ENCODE data around the gene DDX56.

Gene DDX56

DNA sequence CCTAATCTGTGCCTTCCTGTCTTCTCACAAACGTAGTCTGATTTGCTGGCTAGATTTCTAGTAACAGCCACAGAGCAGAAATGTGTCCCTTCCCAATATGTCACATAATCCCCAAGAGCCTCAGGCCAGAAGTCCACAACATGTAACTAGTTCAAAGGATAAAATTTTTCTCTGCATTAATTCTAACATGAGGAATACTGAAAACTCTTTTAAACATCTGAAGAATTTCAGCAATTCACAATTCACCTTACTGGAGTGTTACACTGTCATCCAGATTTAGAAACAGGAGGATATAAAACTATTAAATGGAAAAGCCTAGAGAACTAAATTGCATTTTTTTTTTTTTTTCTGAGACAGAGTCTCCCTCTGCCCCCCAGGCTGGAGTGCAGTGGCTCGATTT, 2.5 kb upstream of the DDX56 start:
- no peak for TF ChIP-seq ZFX (IDR thresholded peaks at IDR 0.05)
- TF ChIP-seq, protein P1, sequence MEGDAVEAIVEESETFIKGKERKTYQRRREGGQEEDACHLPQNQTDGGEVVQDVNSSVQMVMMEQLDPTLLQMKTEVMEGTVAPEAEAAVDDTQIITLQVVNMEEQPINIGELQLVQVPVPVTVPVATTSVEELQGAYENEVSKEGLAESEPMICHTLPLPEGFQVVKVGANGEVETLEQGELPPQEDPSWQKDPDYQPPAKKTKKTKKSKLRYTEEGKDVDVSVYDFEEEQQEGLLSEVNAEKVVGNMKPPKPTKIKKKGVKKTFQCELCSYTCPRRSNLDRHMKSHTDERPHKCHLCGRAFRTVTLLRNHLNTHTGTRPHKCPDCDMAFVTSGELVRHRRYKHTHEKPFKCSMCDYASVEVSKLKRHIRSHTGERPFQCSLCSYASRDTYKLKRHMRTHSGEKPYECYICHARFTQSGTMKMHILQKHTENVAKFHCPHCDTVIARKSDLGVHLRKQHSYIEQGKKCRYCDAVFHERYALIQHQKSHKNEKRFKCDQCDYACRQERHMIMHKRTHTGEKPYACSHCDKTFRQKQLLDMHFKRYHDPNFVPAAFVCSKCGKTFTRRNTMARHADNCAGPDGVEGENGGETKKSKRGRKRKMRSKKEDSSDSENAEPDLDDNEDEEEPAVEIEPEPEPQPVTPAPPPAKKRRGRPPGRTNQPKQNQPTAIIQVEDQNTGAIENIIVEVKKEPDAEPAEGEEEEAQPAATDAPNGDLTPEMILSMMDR (conservative IDR thresholded peaks at IDR 0.05) = no peak
- H3K27ac ChIP-seq = no peak overlapping the region

DNA sequence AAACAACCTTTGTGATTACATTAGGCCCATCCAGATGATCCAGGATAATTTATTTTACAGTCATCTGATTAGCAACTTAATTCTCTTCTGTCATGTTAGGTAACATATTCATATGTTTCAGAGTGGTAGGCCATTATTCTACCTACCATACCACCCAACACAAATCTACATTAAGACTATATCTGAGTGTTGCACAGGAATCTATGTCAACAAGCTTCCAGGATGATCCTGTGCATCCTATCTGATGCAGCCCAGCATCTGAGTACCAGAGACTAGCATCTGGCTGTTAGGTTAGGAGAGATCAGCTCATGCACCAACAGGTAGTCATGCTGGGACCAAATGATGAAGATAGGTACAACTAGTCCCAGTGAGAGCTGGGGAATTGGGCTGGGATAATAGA, 1.3 kb upstream of the DDX56 start:
- TF ChIP-seq, protein P1 (conservative IDR thresholded peaks at IDR 0.05) = no peak
- TF ChIP-seq ZFX (IDR thresholded peaks at IDR 0.05) = no peak
- no peak overlapping the region; the same call in 1 of the 2 replicates for H3K27ac ChIP-seq

DNA sequence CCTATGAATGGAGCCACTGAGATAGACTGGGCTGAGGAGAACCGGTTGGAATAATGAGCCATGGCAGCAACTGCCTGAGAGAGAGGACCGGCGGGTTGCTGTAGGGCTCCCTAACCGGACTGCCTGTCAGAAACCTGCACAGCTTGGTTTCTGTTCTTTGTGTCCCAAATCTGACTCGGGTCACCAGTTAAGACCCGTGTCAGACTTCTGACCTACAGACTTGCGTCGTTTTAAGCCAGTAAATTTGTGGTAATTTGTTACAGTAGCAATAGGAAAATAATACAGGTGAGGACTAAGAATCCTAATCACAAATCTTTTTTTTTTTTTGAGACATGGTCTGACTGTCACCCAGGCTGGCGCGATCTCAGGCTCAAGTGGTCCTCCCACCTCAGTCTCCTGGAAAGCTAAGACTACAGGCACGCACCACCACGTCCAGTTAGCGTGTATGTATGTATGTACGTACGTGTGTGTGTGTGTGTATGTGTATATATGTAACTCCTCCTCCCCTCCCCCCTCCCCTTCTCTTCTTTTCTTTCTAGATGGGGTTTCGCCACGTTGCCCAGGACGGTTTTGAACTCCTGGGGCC, 672 bp upstream of the DDX56 start:
- no peak for TF ChIP-seq ZFX (IDR thresholded peaks at IDR 0.05)
- TF ChIP-seq, protein P1 (conservative IDR thresholded peaks at IDR 0.05) = no peak
- H3K27ac ChIP-seq = peak overlapping the region; percentile 91

DNA sequence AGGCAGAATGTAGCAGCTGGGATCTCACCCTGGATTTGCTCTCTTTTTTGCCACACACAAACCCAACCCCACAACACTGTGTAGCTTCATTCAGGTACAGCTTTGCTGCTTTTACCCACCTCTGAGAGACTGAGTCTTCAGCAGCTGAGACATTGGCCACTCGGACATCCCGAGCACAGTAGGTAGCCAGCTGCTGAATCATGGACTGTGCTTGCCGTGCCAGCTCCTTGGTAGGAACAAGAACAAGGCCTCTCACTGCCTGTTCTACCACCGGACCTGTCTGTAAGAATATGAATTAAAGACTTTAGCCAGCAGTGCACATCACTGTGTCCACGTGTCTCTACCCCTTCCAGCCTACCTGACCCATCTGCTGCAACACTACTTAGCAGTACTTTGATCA, 937 bp downstream of the DDX56 start:
- peak overlapping the region; percentile 91 for H3K27ac ChIP-seq

DNA sequence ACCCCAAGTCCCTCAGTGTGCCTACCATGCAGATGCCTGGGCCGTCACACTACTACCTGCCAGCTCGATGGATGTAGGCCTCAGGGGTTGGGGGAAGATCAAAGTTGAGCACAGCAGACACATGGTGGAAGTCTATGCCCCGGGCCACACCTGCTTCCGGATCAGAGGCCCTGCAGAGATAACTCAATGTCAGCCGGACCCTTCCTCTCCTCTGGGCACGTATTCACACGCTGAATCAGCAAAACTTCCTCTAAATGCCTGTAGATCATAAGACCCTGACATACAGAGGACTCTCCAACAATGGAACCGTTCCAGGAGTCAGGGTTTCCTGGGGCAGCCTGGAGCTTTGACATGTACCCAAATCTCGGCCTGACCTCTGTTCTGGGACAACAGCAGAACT, 3.7 kb downstream of the DDX56 start:
- no peak for TF ChIP-seq ZFX (IDR thresholded peaks at IDR 0.05)
- TF ChIP-seq, protein P1 (conservative IDR thresholded peaks at IDR 0.05) = no peak

More for the DNA sequence above, 937 bp downstream of the DDX56 start:
- TF ChIP-seq, protein P1 (conservative IDR thresholded peaks at IDR 0.05) = no peak
- TF ChIP-seq ZFX (IDR thresholded peaks at IDR 0.05) = no peak

DNA sequence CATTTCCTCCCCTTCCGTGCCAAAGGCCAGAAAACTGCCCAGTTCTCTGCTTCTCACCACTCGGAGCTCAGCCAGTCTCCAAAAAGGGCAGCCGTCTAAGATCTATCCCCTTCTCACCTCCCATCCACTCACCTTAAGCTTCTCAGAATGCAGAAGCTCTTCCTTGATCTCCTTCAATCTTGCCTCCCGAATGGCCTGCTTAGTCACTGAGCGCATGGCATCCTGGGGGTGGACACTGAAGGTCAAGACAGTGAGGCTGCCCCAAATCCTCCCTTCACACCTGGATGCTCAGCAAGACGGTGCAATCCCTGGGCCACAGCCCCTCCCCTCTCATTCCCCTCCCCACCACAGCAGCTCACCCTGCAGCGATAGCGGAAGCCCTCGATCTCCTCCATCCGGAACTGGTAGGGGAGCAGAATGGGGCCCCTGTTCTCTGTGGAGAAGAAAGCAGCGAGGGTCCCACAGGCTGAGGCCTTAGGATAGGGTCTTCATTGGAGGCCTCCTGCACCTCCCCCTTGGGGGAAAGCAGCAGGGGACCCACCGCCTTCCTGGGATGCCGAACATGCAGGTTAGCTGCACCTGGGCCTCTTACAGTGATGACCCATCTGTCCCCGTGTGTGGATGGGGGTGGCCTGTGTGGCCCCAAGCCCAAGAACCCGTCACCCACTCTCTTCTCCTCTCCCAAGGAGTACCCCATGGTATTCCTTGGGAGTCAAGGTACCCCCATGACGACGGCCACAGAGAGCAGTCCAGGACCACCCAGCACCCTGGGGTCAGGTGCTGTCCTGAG, 4.7 kb downstream of the DDX56 start:
- TF ChIP-seq, protein P1 (conservative IDR thresholded peaks at IDR 0.05) = no peak
- TF ChIP-seq ZFX (IDR thresholded peaks at IDR 0.05) = no peak
- no peak overlapping the region for H3K27ac ChIP-seq

More for the DNA sequence above, 3.7 kb downstream of the DDX56 start:
- no peak overlapping the region for H3K27ac ChIP-seq

DNA sequence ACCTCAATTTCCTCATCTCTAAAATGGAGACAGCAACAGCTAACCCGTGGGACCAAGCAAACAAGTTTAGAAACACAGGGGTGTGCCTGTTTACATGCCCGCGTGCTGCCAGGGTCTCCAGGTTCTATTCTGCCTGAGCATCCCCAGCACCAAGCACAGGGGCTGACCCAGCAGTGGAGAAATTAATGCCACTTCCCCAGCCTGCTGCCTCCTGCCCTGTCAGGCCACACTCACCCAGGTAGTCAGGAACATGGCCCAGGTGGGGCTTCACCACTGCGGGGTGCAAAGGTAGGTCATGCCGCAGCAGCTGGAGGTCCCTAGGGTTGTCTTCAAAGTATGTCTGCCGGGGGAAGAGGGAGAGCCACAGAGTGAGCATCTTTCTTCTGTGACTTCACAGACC, 5.8 kb downstream of the DDX56 start:
- TF ChIP-seq, protein P1 (conservative IDR thresholded peaks at IDR 0.05) = no peak
- TF ChIP-seq ZFX (IDR thresholded peaks at IDR 0.05) = no peak
- no peak overlapping the region for H3K27ac ChIP-seq

Measured in C4-2B (cell line).